ENCODE measurements around the gene CD276. TPM values are rescaled to one million over a fixed set of nuclear protein-coding genes. Genes with fewer than 3 reads are reported as not detected.

The CD276 gene
- polyA plus RNA-seq, 1 donor: 152 TPM

- DNase-seq: no peak
These were observed 62.7 kb downstream of the CD276 start for GRCh38 chr15:73746883-73747282.

DNA sequence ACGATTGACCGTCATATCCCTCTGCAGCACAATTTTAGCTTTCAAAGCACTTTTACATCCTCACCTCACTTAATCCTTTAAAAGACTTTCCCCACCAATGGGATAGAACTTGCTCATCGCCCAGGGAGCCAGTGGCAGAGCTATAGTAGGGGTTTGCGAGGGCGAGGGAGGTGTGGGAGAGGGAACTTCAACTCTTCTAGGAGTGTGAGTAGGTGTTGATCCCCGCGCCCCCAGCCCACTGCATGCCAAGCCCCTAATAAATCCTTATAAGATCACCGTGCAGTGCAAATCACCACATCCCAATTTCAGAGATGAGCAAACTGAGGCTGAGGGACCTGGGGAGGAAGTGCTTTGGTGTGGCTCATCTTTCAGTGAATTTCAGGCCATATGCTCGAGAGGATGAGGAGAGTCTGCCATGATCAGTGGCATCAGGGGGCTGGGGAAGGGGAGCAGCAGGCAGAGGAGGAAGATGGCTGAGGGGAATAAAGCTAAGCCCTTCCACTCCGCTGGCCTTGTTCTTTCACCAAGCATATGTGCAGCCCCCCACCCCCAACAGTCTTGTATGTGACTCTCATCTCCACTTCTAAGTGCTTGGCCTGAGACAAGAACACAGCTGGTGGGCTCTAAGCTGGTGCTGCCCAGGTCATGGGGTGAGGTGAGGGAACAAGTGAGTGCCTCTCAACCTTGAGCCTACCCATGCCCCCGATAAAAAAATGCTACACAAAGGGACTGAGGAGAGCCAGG, 63.8 kb downstream of the CD276 start:
- DNase-seq: no peak

GRCh38 chr15:73748730-73749129, 64.5 kb downstream of the CD276 start:
- DNase-seq: no peak

DNA sequence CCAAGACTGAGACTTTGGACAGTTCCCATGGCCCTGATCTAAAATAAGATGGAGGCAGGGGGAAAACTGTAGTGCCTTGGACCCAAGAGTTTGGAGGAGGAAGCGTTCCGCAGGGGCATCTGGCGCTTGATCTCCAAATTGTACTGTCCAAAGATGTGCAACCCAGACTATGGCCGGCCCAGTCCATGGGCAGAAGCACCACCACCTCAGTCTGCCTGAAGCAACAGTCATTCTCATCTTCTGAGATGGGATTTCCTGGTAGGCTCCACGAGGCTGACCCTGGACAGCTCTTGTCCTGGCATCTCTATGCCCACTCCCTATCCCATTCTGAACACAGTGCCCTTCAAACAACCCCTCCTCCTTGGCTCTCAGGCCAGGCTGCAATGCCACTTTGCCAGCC, 65.3 kb downstream of the CD276 start:
- DNase-seq: no peak

DNA sequence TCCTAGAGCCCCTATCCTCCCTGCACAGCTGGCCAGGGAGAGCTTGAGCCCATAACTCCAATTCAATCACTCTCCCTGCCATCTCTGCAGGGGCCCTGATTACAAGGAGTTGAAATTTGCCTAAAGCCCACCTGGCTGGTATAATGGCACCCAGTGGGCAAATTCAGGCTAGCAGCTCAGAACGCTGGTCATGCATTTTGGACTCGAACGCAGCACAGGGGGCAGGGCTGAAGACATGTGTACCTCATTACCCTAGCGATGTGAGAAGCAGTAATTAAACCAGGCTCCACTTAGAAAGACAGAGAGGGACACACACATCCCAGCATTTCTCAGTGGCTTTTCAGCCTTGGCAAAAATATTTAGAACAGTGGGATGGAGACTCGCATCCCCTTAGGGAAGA, 65.8 kb downstream of the CD276 start:
- no peak for DNase-seq

GRCh38 chr15:73750438-73750837, 66.3 kb downstream of the CD276 start:
- DNase-seq: no peak

- no peak for DNase-seq
These were observed 66.8 kb downstream of the CD276 start for GRCh38 chr15:73750951-73751350.

GRCh38 chr15:73751511-73751898, 67.3 kb downstream of the CD276 start:
- no peak for DNase-seq

- DNase-seq: no peak
These were observed 68.0 kb downstream of the CD276 start for GRCh38 chr15:73751899-73752805.

- DNase-seq: no peak
These were observed 68.6 kb downstream of the CD276 start for GRCh38 chr15:73752806-73753193.

- no peak for DNase-seq
These were observed 69.3 kb downstream of the CD276 start, which contains the start of gene INSYN1 for GRCh38 chr15:73753250-73754130. Gene INSYN1 (minus strand): TSS chr15:73753351. CDS start chr15:73751130, 2,221 bp downstream.

- no peak for DNase-seq
These were observed 70.3 kb downstream of the CD276 start for GRCh38 chr15:73754461-73754860.

GRCh38 chr15:73755481-73755880, 71.3 kb downstream of the CD276 start:
- DNase-seq: no peak

DNA sequence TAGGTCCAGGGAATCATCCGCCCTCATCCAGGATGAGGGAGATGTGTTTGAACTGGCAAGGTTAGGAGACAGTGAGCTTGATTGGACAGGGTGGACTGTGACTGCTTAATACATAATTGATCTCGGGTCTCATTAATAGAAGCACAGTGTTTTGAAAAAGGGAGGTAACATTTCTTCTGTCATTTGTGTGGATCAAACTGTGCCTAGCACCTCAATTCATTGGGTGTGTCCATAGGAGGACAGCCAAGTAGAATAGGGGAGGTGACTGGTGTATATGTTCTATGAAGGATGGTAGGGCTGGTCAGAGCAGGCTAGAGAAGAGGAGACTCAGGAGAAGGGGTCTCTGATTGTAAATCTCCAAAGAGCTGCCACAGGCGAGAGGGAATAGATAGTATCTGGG, 71.8 kb downstream of the CD276 start:
- no peak for DNase-seq

- DNase-seq: no peak
These were observed 72.2 kb downstream of the CD276 start for GRCh38 chr15:73756390-73756789.

DNA sequence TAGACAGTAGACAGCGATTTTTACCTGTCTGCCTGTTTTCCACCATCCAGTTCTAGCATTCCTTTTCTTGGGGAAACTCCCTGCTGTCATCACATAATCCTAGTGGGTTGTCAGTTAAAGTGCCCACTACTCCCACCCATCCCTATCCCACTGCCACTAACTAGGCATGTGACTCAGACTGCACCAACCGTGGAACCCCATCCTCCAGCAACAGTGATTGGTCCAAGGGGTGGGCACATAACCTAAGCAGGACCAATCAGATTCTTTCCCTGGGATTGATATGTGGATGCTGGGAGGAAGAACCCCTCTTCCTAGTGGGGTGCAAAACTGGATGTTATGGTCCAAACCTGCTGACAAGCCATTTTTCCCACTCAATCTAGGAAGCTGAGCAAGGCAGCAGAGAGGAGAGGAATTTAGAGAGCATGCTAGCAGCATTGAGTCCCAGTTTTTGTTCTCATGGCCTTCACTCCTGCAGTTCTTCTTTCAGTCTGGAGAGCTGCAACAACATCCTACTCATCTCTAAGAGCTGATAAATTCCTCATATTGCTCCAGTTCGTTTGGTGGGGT, 72.8 kb downstream of the CD276 start:
- DNase-seq: no peak

DNA sequence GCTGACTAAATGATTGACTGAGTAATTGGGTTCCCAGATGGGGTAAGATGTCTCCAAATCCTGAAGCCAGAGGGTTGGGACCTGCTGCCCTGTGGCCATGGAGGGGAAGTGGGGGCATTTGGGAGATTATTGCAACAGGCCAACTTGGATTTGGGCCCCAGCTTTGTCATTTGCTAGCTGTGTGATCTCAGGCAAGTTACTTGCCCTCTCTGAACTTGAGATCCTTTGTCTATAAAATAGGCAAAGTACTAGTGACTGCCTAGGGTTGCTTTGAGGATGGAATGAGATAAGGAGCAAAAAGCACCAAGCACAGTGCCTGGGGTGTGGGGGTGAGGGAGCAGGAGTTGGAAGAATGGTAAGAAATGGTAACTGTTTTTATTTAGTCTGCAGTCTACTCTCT, 73.4 kb downstream of the CD276 start:
- DNase-seq: no peak

DNA sequence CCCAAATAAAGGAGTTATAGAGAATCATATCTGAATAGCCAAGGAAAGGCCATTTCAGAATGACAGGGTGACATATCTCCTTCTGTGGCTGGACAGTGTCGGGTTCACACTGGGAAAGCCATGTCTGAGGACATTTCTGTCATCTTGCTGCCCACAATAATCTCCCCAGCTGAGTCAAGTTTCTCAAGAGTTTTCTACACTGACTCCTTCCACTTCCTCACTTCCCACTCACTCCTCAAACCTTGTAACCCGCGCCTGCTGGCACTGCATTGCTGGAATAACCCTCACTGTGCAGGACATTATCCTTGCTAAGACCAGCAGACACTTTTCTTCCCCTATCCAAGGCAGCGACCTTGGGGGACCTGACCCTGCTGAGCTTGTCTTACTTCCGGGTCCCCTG, 74.3 kb downstream of the CD276 start:
- no peak for DNase-seq

DNA sequence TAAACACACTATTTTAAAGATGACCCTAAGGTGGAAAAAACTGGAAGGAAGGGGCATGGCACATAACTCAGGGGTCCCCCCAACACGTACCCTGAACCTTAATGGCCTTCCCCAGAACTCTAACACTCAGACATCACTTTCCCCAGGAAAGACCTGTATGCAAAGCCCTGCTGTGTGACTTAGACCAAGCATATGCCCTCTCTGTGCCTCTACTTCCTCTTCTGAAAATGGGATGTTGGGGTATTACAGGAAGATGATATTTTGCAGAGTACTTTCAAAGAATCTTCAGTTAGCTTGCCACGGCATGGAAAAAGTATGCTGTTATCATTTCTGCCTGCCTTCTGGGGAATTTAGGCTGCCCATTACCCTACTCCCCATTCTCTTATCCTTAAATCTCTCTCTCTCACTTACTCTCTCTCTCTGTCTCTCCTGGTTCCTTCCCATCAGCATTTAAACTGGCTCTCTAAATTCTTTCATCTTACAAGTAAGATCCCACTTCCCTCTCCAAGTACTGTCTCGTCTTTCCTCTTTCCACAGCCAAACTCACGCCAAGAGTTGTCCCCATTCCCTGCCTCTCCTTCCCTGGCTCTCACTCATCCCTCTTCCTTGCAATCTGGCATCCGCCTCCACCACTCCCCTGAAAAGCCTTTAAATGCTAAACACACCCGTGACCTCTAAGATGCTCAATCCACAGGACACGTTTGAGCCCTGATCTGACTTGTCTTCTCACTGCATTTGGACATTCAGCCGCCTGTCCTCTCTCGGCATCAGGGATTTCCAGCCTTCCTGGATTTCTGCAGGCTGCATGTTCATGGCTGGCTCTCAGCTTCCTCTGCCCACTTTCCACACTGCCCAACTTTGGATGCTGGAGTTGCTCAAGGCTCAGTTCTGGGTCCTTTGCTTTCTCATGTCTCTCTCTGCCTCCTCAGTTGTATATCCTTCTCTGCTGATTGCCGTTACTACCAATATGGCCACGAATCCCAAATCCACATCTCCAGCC, 76.4 kb downstream of the CD276 start:
- DNase-seq: no peak

- DNase-seq: no peak
These were observed 79.7 kb downstream of the CD276 start for GRCh38 chr15:73763931-73764330.

Data from left kidney (tissue), 2 donors.